Upper lobe of left lung (tissue), 6 donors: Measurements from ENCODE around the gene ACY1. TPM values are rescaled to one million over a fixed set of nuclear protein-coding genes. Genes with fewer than 3 reads are reported as not detected.

ENCODE experiments used
- ATAC-seq, 2 donors: fragments of 200-7000 bp; cut with Tn5 transposase; one replicate each; pipeline ENCODE4 v1.9.1; 2022; ENCODE audit warnings: mild to moderate bottlenecking in 2 of 2, moderate library complexity in 2 of 2; ENCODE audit not compliant: low FRiP score in 2 of 2
- DNase-seq, 2 donors: peaks; one replicate each; pipeline ENCODE4 v3.0.0-alpha.2; 2019 to 2020
- H3K27ac ChIP-seq, 4 donors: fragments of 200-600 bp; sonication (generic); one replicate each; pipeline ENCODE4 v1.5.1; 2016 to 2019
- H3K27me3 ChIP-seq, 4 donors: fragments of 200-600 bp; sonication (generic); one replicate each; pipeline ENCODE4 v1.5.1; 2017 to 2019
- H3K36me3 ChIP-seq, 4 donors: fragments of 200-600 bp; sonication (generic); one replicate each; pipeline ENCODE4 v1.5.1; 2016 to 2019
- H3K4me1 ChIP-seq, 4 donors: fragments of 200-600 bp; sonication (generic); one replicate each; pipeline ENCODE4 v1.5.1; 2018 to 2019
- H3K4me3 ChIP-seq, 4 donors: fragments of 200-600 bp; sonication (generic); one replicate each; pipeline ENCODE4 v1.5.1; 2017 to 2019; ENCODE audit warnings: mild to moderate bottlenecking in 2 of 4, moderate library complexity in 1 of 4
- H3K9me3 ChIP-seq, 4 donors: fragments of 200-600 bp; sonication (generic); one replicate each; pipeline ENCODE4 v1.5.1; 2018 to 2019
- EP300 ChIP-seq, 4 donors: sonication (generic); formaldehyde crosslinking; IDR thresholded peaks; one replicate each; pipeline ENCODE4 v1.5.1; 2017; ENCODE audit warnings: antibody characterized with exemption in 4 of 4, control low read depth in 2 of 4
- POLR2A ChIP-seq, 4 donors: fragments of 450-650 bp; IDR thresholded peaks; one replicate each; pipeline ENCODE4 v1.5.1; 2016 to 2017; ENCODE audit warnings: antibody characterized with exemption in 4 of 4, mild to moderate bottlenecking in 2 of 4
- POLR2AphosphoS5 ChIP-seq, 2 donors: sonication (generic); formaldehyde crosslinking; IDR thresholded peaks; one replicate each; pipeline ENCODE4 v1.5.1; 2017; ENCODE audit warnings: antibody characterized with exemption in 2 of 2
- WGBS, 2 donors: methylation state at CpG; one replicate each; pipeline ENCODE4 v1.1.5; 2017 to 2018; 5-methylcytosine and 5-hydroxymethylcytosine counted together
- total RNA-seq, 6 donors: library from RNA; depleted of rRNA in 4 of 6; stranded (reverse); fragments of >200 nt in 4 of 6; gene quantifications; one replicate each; pipeline versions ENCODE4 v1.1.0 to v1.2.1, GENCODE V29; 2016 to 2021
- TF ChIP-seq, protein P1 (sequence below), 6 experiments: fragments of 450-650 bp in 4 of 6; fragments of 200-600 bp in 2 of 6; sonication (generic) in 2 of 6; IDR thresholded peaks; one replicate each; pipeline ENCODE4 v1.5.1; 2016 to 2019; ENCODE audit warnings: antibody characterized with exemption in 6 of 6
- donor health status: DM: no; HTN: no; CAD: no; lungs with moderate emphysema.
- donor health status: DM: no; HTN: yes; CAD: no; lungs with severe emphysema.

Gene ACY1
- total RNA-seq, 6 donors from 2014 or later = 17.4 to 65.0 (median 35.9) TPM

DNA sequence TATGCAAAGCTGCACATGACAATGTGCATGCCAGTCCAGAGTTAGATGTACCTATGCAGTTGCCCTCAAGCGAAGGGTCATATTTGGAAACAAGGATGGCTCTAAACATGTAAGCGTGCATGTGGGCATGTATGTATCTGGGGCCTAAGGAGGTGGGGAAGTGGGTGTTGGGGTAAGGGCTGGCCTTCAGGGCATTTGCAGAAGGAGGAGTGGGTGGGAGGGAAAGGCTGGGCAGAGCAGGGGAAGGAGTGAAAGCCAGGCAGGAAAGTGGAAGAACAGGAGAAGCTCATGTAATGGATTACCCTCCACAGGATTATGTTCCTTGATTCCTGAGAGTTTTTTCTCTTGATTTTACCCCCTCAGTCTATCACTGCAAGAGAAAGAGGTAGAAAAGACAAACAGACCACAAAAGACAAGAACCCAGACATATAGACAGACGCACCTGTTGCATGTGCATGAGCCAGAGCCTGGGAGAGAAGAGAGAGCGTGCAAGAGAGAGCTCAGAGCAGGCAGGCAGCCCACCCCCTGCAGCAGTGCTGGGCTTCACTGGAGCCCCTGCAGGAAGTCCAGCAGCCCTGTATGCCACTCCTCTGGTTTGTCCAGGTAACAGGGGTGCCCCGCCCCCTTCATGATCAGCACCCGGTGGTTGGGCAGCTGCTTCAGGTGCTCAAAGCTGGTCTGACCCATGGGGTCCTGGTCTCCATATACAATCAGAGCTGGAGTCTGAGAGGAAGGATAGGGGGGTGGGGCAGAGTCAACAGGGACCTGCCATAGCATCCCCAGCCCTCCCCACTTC, 14.3 kb upstream of the ACY1 start:
- Histone ChIP-seq H3K9me3 (no peaks in the 10 kb centered on the region), H3K4me1 (peaks cover 17 to 57% (median 33%) of the 10 kb centered on the region in 4 donors), H3K27ac (peak overlapping the region in 2 of 4 donors; percentile 94 to 95), H3K36me3 (no peaks in the 10 kb centered on the region), H3K4me3 (no peak overlapping the region), H3K27me3 (peaks cover 0 to 4% (median 0%) of the 10 kb centered on the region in 4 donors)
- DNase-seq (no peak), ATAC-seq (no peak)
- TF ChIP-seq, protein P1, sequence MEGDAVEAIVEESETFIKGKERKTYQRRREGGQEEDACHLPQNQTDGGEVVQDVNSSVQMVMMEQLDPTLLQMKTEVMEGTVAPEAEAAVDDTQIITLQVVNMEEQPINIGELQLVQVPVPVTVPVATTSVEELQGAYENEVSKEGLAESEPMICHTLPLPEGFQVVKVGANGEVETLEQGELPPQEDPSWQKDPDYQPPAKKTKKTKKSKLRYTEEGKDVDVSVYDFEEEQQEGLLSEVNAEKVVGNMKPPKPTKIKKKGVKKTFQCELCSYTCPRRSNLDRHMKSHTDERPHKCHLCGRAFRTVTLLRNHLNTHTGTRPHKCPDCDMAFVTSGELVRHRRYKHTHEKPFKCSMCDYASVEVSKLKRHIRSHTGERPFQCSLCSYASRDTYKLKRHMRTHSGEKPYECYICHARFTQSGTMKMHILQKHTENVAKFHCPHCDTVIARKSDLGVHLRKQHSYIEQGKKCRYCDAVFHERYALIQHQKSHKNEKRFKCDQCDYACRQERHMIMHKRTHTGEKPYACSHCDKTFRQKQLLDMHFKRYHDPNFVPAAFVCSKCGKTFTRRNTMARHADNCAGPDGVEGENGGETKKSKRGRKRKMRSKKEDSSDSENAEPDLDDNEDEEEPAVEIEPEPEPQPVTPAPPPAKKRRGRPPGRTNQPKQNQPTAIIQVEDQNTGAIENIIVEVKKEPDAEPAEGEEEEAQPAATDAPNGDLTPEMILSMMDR (IDR thresholded peaks at IDR 0.05) = no peak
- TF ChIP-seq POLR2A (IDR thresholded peaks at IDR 0.05) (no peak), POLR2AphosphoS5 (IDR thresholded peaks at IDR 0.05) (no peak), EP300 (IDR thresholded peaks at IDR 0.05) (no peak)
- WGBS, 2 donors = 90 to 99% methylated on average over 4 to 6 of the region's 6 CpGs

DNA sequence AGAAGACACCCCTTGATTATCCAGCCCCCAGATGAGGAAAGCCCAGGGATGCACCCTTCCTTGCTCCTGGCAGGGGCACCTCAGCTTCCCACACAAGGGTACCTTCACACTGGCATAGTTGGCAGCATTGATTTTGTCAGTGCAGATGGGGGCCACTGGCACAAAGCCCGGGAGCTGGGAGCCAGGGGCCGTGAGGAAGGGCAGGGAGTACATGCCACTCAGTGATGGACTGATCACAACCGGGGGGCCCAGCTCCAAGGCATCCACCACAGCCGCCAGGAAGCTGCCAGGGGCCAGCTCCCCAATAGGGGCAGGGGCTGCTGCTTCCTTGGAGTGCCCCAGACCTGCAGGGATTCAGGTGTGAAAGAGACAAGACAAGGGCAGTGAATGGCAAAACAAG, 13.5 kb upstream of the ACY1 start:
- no peak overlapping the region for H3K27ac ChIP-seq
- WGBS, 2 donors = 83% methylated on average over 4 of the region's 4 CpGs; no CpG with 5 or more reads in 1 of the 2 donors
- peaks cover 24 to 65% (median 40%) of the 10 kb centered on the region in 4 donors for H3K4me1 ChIP-seq
- TF ChIP-seq POLR2AphosphoS5 (IDR thresholded peaks at IDR 0.05) = no peak
- TF ChIP-seq, protein P1 (IDR thresholded peaks at IDR 0.05) = no peak
- TF ChIP-seq EP300 (IDR thresholded peaks at IDR 0.05) = no peak
- no peaks in the 10 kb centered on the region for H3K9me3 ChIP-seq
- peaks cover 0 to 4% (median 0%) of the 10 kb centered on the region in 4 donors for H3K27me3 ChIP-seq
- no peak overlapping the region for H3K4me3 ChIP-seq
- H3K36me3 ChIP-seq = no peaks in the 10 kb centered on the region
- DNase-seq (no peak), ATAC-seq (no peak)

DNA sequence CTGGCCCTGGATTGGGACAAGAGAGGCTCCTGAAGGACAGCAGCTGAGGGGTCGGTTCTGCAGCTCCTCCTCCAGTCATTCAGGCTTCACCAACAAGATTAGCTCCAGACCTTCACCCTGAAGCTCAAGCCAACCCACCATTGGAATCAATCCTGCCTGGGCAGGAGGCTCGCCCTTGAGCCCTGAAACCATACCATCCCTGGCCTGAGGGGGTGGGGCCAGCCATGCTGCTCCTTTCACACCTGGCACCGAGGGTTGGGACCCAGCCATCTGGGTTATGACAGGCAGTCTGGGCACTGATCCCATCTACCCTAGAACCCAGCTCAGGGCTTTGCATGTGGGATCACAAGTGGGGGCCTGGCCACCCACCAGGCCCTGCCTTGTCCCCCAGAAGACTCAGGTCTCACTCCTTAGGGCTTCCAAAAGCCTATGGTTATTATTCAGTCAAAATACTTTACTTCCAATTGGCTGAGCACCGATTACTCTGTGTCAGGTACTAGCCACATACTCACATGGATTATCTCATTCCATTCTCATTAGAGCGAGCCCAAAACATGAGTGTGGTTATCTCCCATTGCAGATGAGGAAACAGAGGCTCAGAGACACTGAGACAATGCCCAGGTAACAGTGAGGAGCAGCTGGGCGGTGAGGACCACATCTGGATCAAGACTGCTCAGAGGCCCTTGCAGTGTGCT, 12.6 kb upstream of the ACY1 start:
- DNase-seq = no peak
- H3K36me3 ChIP-seq = no peaks in the 10 kb centered on the region
- no peaks in the 10 kb centered on the region for H3K9me3 ChIP-seq
- peaks cover 28 to 67% (median 46%) of the 10 kb centered on the region in 4 donors for H3K4me1 ChIP-seq
- 79 to 96% methylated on average over 4 to 6 of the region's 6 CpGs for WGBS, 2 donors
- H3K27me3 ChIP-seq = peaks cover 0 to 4% (median 0%) of the 10 kb centered on the region in 4 donors
- no peak for ATAC-seq
- TF ChIP-seq, protein P1 (IDR thresholded peaks at IDR 0.05) = no peak
- TF ChIP-seq EP300 (IDR thresholded peaks at IDR 0.05) (no peak), POLR2AphosphoS5 (IDR thresholded peaks at IDR 0.05) (no peak), POLR2A (IDR thresholded peaks at IDR 0.05) (no peak)
- H3K4me3 ChIP-seq = no peak overlapping the region
- no peak overlapping the region for H3K27ac ChIP-seq

DNA sequence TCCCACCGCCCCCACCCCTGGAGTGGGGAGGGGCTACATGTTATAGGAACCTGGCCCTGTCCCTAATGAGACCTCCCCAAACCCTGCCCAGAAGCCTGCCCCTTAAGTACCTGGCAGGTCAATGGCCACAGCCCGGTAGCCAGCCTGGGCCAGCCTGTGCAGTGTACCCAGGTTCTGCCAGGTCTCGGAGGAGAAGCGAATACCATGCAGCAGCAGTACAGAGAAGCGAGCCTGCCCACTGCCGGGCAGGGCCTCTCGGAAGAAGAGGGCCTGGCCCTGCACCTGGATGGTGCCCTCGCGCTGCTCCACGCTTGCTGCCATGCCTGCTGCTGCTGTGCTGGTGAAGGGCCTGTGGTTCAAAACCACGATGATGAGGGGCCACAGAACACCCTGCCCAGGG, 12.0 kb upstream of the ACY1 start:
- 96% methylated on average over 5 of the region's 11 CpGs; no CpG with 5 or more reads in 1 of the 2 donors for WGBS, 2 donors

More for the DNA sequence above, 12.0 kb upstream of the ACY1 start:
- Histone ChIP-seq H3K4me1 (peaks cover 30 to 68% (median 46%) of the 10 kb centered on the region in 4 donors), H3K27me3 (peaks cover 0 to 4% (median 0%) of the 10 kb centered on the region in 4 donors), H3K9me3 (no peaks in the 10 kb centered on the region), H3K27ac (no peak overlapping the region), H3K4me3 (no peak overlapping the region), H3K36me3 (no peaks in the 10 kb centered on the region)
- no peak for DNase-seq
- TF ChIP-seq POLR2AphosphoS5 (IDR thresholded peaks at IDR 0.05) (no peak), EP300 (IDR thresholded peaks at IDR 0.05) (no peak), POLR2A (IDR thresholded peaks at IDR 0.05) (no peak)
- ATAC-seq = no peak
